Body of pancreas (tissue), 4 donors: ENCODE results near the gene SIRPA. TPM values are rescaled to one million over a fixed set of nuclear protein-coding genes. Genes with fewer than 3 reads are reported as not detected.
A peak's percentile ranks its signal among the peaks of the same experiment; 100 is the strongest.
"Not testable (repeated sequence)": the region's sequence is repeated elsewhere in the genome, so short reads cannot be mapped to it uniquely, and the experiment has no call there.

Experiments used
- ATAC-seq: fragments of 150-250 bp; one replicate; pipeline ENCODE4 v1.9.1; 2016
- DNase-seq, 4 donors: peaks; one replicate each; pipeline ENCODE4 v3.0.0-alpha.2; 2019
- H3K27ac ChIP-seq, 4 donors: fragments of 200-600 bp; sonication (generic); 1 replicate in 3 of 4; 2 replicates in 1 of 4; pipeline versions ENCODE4 v1.5.1 to v1.6.1; 2016 to 2019; ENCODE audit warnings: mild to moderate bottlenecking in 1 of 4, mixed read lengths in 1 of 4, moderate library complexity in 1 of 4
- H3K27me3 ChIP-seq, 2 donors: fragments of 200-600 bp; sonication (generic); one replicate each; pipeline ENCODE4 v1.6.0; 2016; ENCODE audit warnings: mild to moderate bottlenecking in 1 of 2
- H3K36me3 ChIP-seq, 2 donors: fragments of 200-600 bp; sonication (generic); replicated peaks in 1 of 2; 2 replicates each; pipeline ENCODE4 v1.5.1; 2016; ENCODE audit warnings: low read depth in 2 of 2; ENCODE audit not compliant: insufficient read depth in 1 of 2
- H3K4me1 ChIP-seq: fragments of 200-600 bp; sonication (generic); one replicate; pipeline ENCODE4 v1.6.0; 2016
- H3K4me3 ChIP-seq, 2 donors: fragments of 200-600 bp; sonication (generic); 1 replicate in 1 of 2; 2 replicates in 1 of 2; pipeline ENCODE4 v1.5.1; 2016 to 2019
- H3K9me3 ChIP-seq, 3 donors: fragments of 200-600 bp; sonication (generic); 1 replicate in 2 of 3; 2 replicates in 1 of 3; pipeline ENCODE4 v1.5.1; 2016
- CTCF ChIP-seq, 7 experiments: fragments of 450-650 bp in 4 of 7; fragments of 200-600 bp in 3 of 7; sonication (generic) in 3 of 7; IDR thresholded peaks; one replicate each; pipeline ENCODE4 v1.5.1; 2016 to 2019; ENCODE audit warnings: antibody characterized with exemption in 7 of 7
- POLR2A ChIP-seq, 3 donors: fragments of 450-650 bp; IDR thresholded peaks; one replicate each; pipeline ENCODE4 v1.6.1; 2016; ENCODE audit warnings: antibody characterized with exemption in 3 of 3, mild to moderate bottlenecking in 2 of 3
- whole genome bisulfite sequencing, 2 donors: methylation state at CpG; one replicate each; pipeline ENCODE4 v1.1.5; 2017; 5-methylcytosine and 5-hydroxymethylcytosine counted together
- intact Hi-C: fragments of 100-400 bp; cut with DNase I; formaldehyde crosslinking; loops from one replicate; pipeline ENCODE4 v1.15.1; 2023
- total RNA-seq, 2 donors: library from RNA; depleted of rRNA; stranded (reverse); fragments of >200 nt; gene quantifications; one replicate each; pipeline ENCODE4 v1.1.0, GENCODE V29; 2016

Gene SIRPA
- total RNA-seq, 2 donors from 2014 or later: 15.0 to 20.1 TPM

GRCh38 chr20:1915725-1916124 is 20.5 kb downstream of the SIRPA start:
- no peak overlapping the region for H3K4me3 ChIP-seq
- DNase-seq (no peak), ATAC-seq (no peak)
- no peak overlapping the region for H3K27ac ChIP-seq
- no peak for TF ChIP-seq POLR2A (IDR thresholded peaks at IDR 0.05)
- TF ChIP-seq CTCF (IDR thresholded peaks at IDR 0.05): no peak
- 90 to 94% methylated on average over 2 to 3 of the region's 3 CpGs for WGBS, 2 donors
- intact Hi-C loops: no loop called here
- H3K27me3 ChIP-seq: no peaks in the 10 kb centered on the region
- H3K36me3 ChIP-seq: no peaks in the 10 kb centered on the region
- peaks cover 19% of the 10 kb centered on the region for H3K4me1 ChIP-seq
- no peaks in the 10 kb centered on the region for H3K9me3 ChIP-seq

- no peak for ATAC-seq
- intact Hi-C loops: no loop called here
- Histone ChIP-seq H3K27me3 (no peaks in the 10 kb centered on the region), H3K4me1 (peaks cover 22% of the 10 kb centered on the region), H3K36me3 (no peaks in the 10 kb centered on the region), H3K4me3 (no peak overlapping the region), H3K9me3 (no peaks in the 10 kb centered on the region), H3K27ac (no peak overlapping the region)
- TF ChIP-seq CTCF (IDR thresholded peaks at IDR 0.05): no peak
- TF ChIP-seq POLR2A (IDR thresholded peaks at IDR 0.05): no peak
- 89 to 100% methylated on average over 1 of the region's 1 CpG for WGBS, 2 donors
- no peak for DNase-seq
These were observed 22.6 kb downstream of the SIRPA start for GRCh38 chr20:1917786-1918185.

GRCh38 chr20:1918491-1919165 is 23.4 kb downstream of the SIRPA start:
- H3K36me3 ChIP-seq: no peaks in the 10 kb centered on the region
- TF ChIP-seq POLR2A (IDR thresholded peaks at IDR 0.05) (no peak), CTCF (IDR thresholded peaks at IDR 0.05) (no peak)
- intact Hi-C loops: no loop called here
- DNase-seq: peak in 1 of 4 donors; percentile 16
- WGBS, 2 donors: 63 to 71% methylated on average over 6 to 12 of the region's 12 CpGs
- no peaks in the 10 kb centered on the region for H3K9me3 ChIP-seq
- H3K4me3 ChIP-seq: no peak overlapping the region
- ATAC-seq: no peak
- H3K4me1 ChIP-seq: peaks cover 22% of the 10 kb centered on the region
- no peaks in the 10 kb centered on the region for H3K27me3 ChIP-seq
- H3K27ac ChIP-seq: peak overlapping the region in 3 of 4 donors; percentile 78 to 85 (median 82)

GRCh38 chr20:1920252-1920651 is 25.0 kb downstream of the SIRPA start:
- Histone ChIP-seq H3K4me3 (no peak overlapping the region), H3K27me3 (no peaks in the 10 kb centered on the region), H3K36me3 (no peaks in the 10 kb centered on the region), H3K27ac (peak overlapping the region in 3 of 4 donors; percentile 78 to 85 (median 82)), H3K9me3 (no peaks in the 10 kb centered on the region), H3K4me1 (peaks cover 22% of the 10 kb centered on the region)
- ATAC-seq (peak; percentile 94), DNase-seq (peak; percentile 47 to 74 (median 62))
- intact Hi-C loops: no loop called here
- TF ChIP-seq CTCF (IDR thresholded peaks at IDR 0.05) (no peak), POLR2A (IDR thresholded peaks at IDR 0.05) (peak in 1 of 3 donors; percentile 22)
- 24 to 27% methylated on average over 8 of the region's 8 CpGs for WGBS, 2 donors

GRCh38 chr20:1920826-1921225 is 25.6 kb downstream of the SIRPA start:
- H3K36me3 ChIP-seq: no peaks in the 10 kb centered on the region
- peak overlapping the region in 3 of 4 donors; percentile 54 to 85 (median 82) for H3K27ac ChIP-seq
- no peak for DNase-seq
- H3K4me3 ChIP-seq: no peak overlapping the region
- H3K27me3 ChIP-seq: no peaks in the 10 kb centered on the region
- no peak for TF ChIP-seq CTCF (IDR thresholded peaks at IDR 0.05)
- TF ChIP-seq POLR2A (IDR thresholded peaks at IDR 0.05): no peak
- peaks cover 22% of the 10 kb centered on the region for H3K4me1 ChIP-seq
- H3K9me3 ChIP-seq: no peaks in the 10 kb centered on the region
- WGBS, 2 donors: 42 to 44% methylated on average over 6 of the region's 6 CpGs
- intact Hi-C loops: no loop called here
- ATAC-seq: no peak

GRCh38 chr20:1921985-1922384 is 26.8 kb downstream of the SIRPA start:
- Histone ChIP-seq H3K27ac (peak overlapping the region in 2 of 4 donors; percentile 45 to 51), H3K4me1 (peaks cover 30% of the 10 kb centered on the region)
- H3K9me3 ChIP-seq, DNase-seq, H3K36me3 ChIP-seq, ATAC-seq, H3K4me3 ChIP-seq, H3K27me3 ChIP-seq, intact Hi-C loops: not testable (repeated sequence)
- WGBS, 2 donors: 56 to 62% methylated on average over 3 to 4 of the region's 4 CpGs
